ENCODE data around the gene COL25A1. TPM values are rescaled to one million over a fixed set of nuclear protein-coding genes. Genes with fewer than 3 reads are reported as not detected.

The COL25A1 gene
- total RNA-seq, 1 experiment from 2014 or later = 4.2 TPM

GRCh38 chr4:108906866-108907367, 395.5 kb downstream of the COL25A1 start:
- DNase-seq = no peak
- H3K27me3 Mint-ChIP-seq (ENCODE audit: low read depth) = no peaks in the 10 kb centered on the region

More at GRCh38 chr4:108906866-108907367, 395.5 kb downstream of the COL25A1 start:
- Histone ChIP-seq H4K91ac (ENCODE audit: insufficient read length, low read depth, low read length) (no peak overlapping the region), H3K4me2 (ENCODE audit: insufficient read depth, insufficient read length, low read length) (no peak overlapping the region), H3K79me2 (ENCODE audit: insufficient read depth, low read length) (no peaks in the 10 kb centered on the region), H4K8ac (replicated peaks; ENCODE audit: insufficient read length, low read depth, low read length) (no peak overlapping the region), H3K9ac (ENCODE audit: extremely low read depth, insufficient read length, low read length) (no peak overlapping the region), H3K79me1 (ENCODE audit: insufficient read depth, low read depth, low read length, poor library complexity, severe bottlenecking) (no peaks in the 10 kb centered on the region), H3K27ac (ENCODE audit: insufficient read length, low read depth, low read length) (no peak overlapping the region), H3K56ac (ENCODE audit: insufficient read length, low read depth, low read length) (no peak overlapping the region), H2BK12ac (ENCODE audit: insufficient read length, low read depth, low read length) (no peak overlapping the region), H3K9me3 (ENCODE audit: control insufficient read depth, low read depth, low read length) (no peaks in the 10 kb centered on the region), H4K20me1 (ENCODE audit: control insufficient read depth, insufficient read depth, insufficient read length) (no peaks in the 10 kb centered on the region), H2AK5ac (ENCODE audit: insufficient read length, low read length) (no peak overlapping the region), H3K4me1 (ENCODE audit: insufficient read depth, low read length) (no peaks in the 10 kb centered on the region; the same call in 1 of the 2 replicates), H2AFZ (ENCODE audit: low read length) (no peak overlapping the region), H3K14ac (ENCODE audit: insufficient read depth, low read length) (no peak overlapping the region), H4K5ac (ENCODE audit: insufficient read length, low read depth, low read length) (no peak overlapping the region), H2BK15ac (ENCODE audit: low read depth, low read length) (no peak overlapping the region), H3K18ac (ENCODE audit: insufficient read length, low read depth, low read length) (no peak overlapping the region), H2BK20ac (ENCODE audit: low read depth, low read length, poor library complexity, severe bottlenecking) (no peak overlapping the region), H2BK120ac (ENCODE audit: low read depth, low read length, poor library complexity, severe bottlenecking) (no peak overlapping the region), H3K27me3 (ENCODE audit: insufficient read depth, low read length) (no peaks in the 10 kb centered on the region), H3K4ac (ENCODE audit: low read depth, low read length) (no peak overlapping the region), H3T11ph (ENCODE audit: low read length) (no peak overlapping the region), H2BK5ac (ENCODE audit: insufficient read length, low read length) (no peak overlapping the region), H3K23me2 (ENCODE audit: insufficient read length, low read depth, low read length, poor library complexity, severe bottlenecking) (no peaks in the 10 kb centered on the region), H3K23ac (ENCODE audit: insufficient read length, low read depth, low read length) (no peak overlapping the region)
- no CpG with 5 or more reads among the region's 8 CpGs for WGBS (ENCODE audit: extremely low coverage, insufficient read length, low lambda C conversion rate)
- H3K4me3 Mint-ChIP-seq = no peak overlapping the region
- H3K36me3 Mint-ChIP-seq (ENCODE audit: insufficient read depth in 1 of 3, low read depth in 3 of 3) = no peaks in the 10 kb centered on the region; a peak in 1 of 7 replicates
- H3K9me3 Mint-ChIP-seq = no peaks in the 10 kb centered on the region
- H3K27ac Mint-ChIP-seq = no peak overlapping the region
- H3K4me1 Mint-ChIP-seq = peaks cover 0 to 6% of the 10 kb centered on the region in 2 experiments; a peak in 1 of 4 replicates
- no peak for TF ChIP-seq CTCF (conservative IDR thresholded peaks at IDR 0.05)
